GM11168 (cell line): ENCODE data around the gene COX5A.
"Not testable (repeated sequence)": the region's sequence is repeated elsewhere in the genome, so short reads cannot be mapped to it uniquely, and the experiment has no call there.

Source experiments
- in situ Hi-C: fragments of 300-500 bp; cut with MboI; formaldehyde crosslinking; loops from one replicate; pipeline ENCODE4 v1.12.0; 2022; ENCODE audit warnings: low sequenced_read_pairs; ENCODE audit not compliant: unreplicated experiment

The COX5A gene

DNA sequence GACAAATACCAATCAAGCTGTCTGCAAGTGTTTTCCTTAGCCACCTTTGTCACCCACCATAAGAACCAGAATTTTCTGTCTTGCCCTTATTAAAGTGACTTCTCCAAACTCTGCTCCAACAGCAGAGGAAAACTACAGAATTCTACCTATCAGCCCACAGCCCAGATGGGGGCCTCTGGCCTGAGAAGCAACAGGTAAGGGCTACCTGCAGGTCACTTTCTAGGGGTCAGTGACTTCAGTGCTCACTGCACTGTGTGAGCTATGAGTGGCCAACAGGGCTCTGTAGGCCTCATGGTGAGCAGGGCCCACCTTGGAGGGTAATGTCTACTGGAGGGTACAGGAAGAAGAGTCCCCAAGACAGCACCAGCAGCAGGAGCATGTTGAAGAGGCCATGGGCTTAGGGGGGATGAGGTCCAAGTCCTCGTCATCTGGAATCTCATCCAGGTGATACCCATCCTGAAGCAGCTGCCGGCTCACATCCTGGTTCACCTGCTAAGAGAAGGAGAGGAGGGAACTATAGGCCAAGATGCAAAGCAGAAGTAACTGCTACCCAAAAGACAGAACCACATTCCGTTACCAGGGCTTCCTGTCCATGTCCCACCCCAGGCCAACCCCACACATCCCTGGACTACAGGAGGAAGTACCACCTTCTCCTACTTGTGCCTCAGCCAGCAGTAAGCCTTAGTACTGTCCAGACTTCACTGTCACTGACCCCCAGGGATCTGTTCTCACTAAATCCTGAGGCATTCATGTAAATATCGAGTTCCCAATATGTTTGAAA, 35.4 kb downstream of the COX5A start:
- in situ Hi-C loops, result no loop called here

DNA sequence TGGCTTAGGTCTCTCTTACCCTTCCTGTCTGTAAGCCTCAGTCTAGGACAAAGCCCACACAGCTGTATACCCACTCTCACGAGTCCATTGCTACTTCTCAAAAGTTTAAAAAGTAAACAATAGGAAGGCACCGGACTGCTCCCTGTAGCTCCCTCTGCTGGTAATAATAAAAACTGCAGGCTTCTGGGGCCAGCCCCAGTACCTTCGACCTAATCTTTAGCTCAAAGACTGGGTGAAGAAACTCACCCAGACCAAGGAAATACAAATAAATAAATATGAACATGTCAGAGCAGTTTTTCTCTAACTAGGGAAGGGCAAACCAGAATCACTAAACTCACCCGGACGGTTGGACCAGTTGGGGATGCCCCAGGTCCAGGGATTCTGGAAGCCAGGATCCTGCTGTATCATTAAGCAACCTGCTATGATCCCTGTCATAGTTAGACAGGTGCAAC, 36.2 kb downstream of the COX5A start:
- in situ Hi-C loops, result no loop called here

DNA sequence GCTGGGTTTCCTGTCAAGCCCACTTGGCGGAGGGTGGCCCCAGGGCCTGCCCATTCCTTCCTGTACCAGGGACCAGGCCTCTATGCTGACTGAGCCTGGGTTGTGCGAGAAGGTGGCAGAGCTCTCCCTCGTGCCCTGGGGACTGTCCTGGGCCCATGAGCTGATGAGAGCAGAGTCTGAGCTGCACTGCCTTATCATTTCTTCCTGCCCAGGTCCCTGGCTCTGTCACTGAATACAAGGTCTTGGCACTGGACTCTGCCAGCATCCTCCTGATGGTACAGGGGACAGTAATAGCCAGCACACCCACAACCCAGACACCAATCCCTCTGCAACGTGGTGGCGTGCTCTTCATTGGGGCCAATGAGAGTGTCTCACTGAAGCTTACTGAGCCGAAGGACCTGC, 40.6 kb downstream of the COX5A start:
- in situ Hi-C loops, result no loop called here

DNA sequence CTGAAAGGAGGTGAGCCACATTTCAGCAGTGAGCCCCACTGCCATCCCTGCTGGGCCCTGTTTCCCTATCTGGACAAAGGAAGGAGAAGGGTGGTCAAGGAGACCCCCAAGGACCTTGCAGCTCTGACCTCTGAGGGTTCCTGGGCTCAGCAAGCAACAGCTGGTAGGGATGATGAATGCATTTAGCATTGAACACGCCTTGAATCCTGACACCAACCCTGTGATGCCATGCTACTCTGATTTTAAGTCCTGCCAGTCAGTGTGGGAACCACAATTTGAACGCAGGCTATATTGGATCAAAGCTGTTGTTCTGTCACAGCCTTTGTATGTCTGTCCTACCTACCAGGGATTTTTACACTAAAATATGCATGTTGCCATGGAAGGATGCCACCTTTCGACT, 41.6 kb downstream of the COX5A start:
- in situ Hi-C loops, result no loop called here

DNA sequence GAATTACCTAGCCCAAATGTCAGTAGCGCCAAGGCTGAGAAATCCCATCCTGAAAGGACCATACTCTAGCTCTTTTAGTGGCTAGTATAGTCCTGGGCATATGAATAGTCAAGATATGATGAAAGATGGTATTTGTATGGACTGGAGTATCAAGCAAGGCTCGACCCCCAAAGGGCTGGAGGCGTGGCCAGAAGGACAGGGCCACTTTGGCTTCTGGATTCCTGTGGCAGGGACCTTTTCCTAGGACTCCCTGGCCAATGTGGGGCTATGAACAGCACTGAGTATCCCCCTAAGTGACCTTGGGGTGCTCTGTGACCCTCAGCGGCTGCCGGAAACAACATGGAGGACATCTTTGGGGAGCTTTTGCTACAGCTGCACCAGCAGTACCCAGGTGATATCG, 42.0 kb downstream of the COX5A start:
- in situ Hi-C loops, result no loop called here

DNA sequence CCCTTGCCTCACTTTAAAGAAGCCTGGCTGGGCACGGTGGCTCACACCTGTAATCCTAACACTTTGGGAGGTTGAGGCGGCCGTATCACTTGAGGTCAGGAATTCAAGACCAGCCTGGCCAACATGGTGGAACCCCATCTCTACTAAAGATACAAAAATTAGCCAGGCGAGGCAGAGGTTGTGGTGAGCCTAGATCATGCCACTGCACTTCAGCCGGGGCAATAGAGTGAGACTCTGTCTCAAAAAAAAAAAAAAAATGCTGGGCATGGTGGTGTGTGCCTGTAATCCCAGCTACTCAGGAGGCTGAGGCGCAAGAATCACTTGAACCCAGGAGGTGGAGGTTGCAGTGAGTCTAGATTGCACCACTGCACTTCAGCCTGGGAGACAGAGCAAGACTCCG, 43.5 kb downstream of the COX5A start:
- in situ Hi-C loops, result not testable (repeated sequence)

DNA sequence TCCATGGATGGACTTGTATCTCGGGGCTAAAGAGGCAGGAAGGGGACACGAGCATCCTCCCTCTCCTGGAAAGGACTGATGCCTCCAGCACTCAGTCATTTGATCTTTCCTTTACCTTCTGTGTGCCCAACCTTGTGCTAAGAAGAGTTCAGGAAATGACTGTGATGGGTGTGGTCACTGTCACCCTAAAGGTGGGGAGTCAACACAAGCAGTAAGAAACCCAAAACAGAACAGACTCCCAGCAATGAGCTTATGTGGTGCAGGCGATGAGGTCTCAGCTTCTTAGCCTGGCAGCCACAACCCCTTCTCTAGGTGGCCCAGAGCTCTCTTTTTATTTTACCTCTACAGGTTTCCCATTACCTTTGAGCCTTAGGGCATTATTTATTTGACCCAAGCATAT, 44.2 kb downstream of the COX5A start:
- in situ Hi-C loops, result no loop called here

DNA sequence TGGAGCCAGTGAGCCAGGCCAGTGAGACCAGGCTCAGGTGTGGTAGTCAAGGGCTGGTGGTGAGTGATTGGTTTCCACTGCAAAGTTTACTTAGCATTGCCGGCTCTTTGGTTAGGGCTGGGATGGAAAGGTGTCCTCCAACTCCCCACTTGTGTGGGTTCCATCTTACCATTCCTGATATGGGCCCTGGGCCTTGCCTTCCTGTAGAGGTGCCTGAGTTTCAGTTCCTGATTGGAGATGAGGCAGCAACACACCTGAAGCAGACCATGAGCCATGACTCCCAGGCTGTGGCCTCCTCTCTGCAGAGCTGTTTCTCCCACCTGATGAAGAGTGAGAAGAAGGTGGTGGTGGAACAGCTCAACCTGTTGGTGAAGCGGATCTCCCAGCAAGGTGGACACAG, 44.9 kb downstream of the COX5A start:
- in situ Hi-C loops, result no loop called here

DNA sequence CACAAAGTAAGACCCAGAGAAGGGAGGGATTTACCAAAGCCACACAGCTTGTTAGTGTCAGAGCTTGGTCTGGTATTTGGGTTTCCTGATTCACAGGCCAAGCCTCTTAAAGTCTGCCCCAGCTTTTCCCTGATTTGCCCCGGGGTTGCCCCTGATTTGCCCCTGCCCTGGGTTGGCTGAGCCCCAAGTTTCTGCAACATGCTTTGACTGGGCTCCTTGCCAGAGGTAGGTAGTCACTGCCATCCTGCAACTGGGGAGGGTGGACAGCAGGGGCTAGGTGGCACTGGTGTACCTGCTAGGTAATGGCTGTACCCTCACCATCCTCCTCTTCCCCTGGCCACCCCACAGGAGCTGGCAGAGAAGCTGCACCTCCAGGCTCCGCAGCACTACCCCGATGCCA, 45.6 kb downstream of the COX5A start:
- in situ Hi-C loops, result no loop called here

DNA sequence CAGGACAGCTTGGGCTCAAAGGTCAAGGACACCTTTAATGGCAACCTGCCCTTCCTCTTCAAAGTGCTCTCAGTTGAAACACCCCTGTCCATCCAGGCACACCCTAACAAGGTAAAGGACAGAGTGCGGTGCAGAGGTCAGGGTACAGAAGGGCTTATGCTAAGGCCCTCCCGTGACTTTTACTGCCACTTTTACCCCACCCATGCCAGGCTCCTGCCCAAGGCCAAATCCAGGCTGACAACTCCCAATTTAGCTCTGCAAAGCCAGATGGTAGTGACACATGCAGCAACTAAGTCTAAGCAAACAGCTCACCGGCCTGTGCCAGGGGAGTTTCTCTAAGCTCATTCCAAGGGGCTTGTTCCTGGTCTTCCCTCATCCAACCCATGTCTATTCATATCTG, 46.4 kb downstream of the COX5A start:
- in situ Hi-C loops, result no loop called here

DNA sequence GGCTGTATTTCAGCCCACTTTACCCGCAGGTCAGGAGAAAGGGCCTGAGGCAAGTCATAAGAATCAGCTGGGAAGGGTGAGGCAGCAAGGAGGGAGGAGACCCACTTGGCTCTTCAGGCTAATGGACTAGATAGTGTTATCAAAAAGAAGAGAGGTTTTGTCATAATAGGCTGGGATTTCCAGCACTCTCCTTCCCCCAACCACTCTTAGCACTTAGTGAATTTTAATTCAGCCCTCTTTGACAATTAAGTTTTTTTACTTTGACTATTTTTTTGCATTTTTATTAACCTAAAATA, 47.3 kb downstream of the COX5A start:
- in situ Hi-C loops, result no loop called here

DNA sequence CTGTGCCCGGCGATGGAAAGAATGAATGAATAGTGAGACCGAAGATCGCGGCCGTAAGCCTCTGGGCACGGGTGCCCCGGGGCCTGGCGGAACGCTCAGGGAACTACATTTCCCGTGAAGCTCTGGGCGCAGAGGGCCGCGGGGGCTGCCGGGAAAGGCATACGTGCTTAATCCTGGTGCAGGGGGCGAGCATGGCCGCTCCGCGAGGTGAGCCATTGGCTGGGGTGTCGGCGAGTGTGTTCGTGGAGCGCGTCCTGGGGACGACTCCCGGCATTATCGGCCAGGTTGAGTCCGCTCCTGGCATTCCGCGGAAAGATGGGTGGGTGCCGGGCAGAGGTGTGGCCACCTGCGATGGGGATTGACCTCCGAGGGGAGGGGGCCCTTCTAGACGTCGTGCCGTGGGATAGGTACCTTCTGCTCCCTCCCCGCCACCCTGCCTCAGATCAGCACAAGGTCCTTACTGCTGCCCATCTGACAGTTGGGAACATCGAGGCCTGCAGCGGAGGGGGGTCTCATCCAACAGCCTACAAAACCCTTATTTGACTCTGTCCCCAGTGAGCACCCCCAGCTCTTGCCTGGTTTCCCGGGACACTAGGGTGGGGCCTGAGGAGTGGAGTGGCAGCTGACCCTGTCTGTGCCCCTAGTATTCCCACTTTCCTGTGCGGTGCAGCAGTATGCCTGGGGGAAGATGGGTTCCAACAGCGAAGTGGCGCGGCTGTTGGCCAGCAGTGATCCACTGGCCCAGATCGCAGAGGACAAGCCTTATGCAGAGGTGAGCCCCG, 47.8 kb downstream of the COX5A start, which contains the start of gene MPI:
Gene MPI (plus strand): TSS at position 160 of the 782 bp plus-strand sequence. CDS start 32 bp downstream, at position 192.
- in situ Hi-C loops, result no loop called here

DNA sequence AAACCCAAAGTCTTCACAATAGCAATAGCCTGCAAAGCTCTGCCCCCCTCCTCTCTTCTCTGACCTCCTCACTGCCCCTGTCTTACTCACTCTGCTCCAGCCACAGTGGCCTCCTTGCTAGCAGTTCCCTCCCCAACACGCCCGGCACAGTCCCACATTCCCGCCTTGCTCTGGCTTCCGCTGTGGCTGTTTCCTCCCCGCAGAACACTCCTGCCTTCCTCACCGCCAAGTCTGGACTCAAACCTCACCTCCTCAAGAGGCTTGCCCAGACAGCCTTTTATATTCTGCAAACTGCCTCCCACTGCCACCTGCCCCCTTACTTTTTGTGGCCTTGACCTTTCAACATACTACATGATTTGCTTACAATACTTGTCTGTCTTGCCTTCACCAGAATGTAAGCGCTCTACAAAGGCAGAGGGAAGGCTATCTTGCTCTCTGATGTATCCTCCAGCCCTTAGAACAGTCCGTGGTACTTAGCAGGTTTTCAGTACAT, 48.4 kb downstream of the COX5A start:
- in situ Hi-C loops, result no loop called here

DNA sequence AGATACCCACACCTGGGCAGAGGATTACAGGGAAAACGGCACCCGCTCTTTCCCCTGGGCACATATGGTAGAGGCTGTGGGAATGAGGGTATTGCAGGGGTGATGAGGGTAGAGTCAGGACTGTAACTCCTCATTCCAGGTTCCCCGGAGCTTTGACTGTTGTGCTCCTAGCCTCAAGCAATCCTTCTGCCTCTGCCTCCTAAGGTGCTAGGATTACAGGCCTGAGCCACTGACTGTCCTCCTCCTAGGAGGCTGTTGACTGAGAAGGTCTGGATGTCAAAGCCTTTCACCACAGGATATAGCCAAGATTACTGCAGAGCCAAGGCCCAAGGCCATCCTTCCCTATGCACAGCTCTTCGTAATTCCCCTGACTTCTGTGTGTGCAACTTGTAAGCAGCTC, 49.2 kb downstream of the COX5A start:
- in situ Hi-C loops, result no loop called here

DNA sequence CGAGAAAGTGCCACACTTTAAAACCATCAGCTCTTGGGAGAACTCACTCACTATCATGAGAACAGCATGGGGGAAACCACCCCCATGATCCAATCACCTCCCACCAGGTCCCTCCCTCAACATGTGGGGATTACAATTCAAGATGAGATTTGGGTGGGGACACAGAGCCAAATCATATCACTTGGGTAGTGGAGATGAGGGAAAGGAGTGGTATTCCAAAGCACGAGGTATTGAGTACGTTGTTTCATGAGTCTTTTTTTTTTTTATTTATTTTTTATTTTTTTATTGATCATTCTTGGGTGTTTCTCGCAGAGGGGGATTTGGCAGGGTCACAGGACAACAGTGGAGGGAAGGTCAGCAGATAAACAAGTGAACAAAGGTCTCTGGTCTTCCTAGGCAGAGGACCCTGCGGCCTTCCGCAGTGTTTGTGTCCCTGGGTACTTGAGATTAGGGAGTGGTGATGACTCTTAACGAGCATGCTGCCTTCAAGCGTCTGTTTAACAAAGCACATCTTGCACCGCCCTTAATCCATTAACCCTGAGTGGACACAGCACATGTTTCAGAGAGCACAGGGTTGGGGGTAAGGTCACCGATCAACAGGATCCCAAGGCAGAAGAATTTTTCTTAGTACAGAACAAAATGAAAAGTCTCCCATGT, 50.2 kb downstream of the COX5A start:
- in situ Hi-C loops, result not testable (repeated sequence)

DNA sequence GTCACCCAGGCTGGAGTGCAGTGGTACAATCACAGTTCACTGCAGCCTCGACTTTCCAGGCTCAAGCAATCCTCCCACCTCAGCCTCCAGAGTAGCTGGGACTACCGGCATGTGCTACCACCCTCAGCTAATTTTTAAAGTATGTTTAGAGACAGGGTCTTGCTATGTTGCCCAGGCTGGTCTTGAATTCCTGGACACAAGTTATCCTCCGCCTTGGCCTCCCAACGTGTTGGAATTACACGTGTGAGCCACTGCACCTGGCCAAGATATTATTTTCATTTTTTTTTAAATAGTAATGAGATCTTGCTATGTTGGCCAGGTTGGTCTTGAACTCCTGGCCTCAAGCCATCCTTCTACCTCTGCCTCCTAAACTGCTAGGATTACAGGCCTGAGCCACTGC, 52.4 kb downstream of the COX5A start:
- in situ Hi-C loops, result no loop called here

DNA sequence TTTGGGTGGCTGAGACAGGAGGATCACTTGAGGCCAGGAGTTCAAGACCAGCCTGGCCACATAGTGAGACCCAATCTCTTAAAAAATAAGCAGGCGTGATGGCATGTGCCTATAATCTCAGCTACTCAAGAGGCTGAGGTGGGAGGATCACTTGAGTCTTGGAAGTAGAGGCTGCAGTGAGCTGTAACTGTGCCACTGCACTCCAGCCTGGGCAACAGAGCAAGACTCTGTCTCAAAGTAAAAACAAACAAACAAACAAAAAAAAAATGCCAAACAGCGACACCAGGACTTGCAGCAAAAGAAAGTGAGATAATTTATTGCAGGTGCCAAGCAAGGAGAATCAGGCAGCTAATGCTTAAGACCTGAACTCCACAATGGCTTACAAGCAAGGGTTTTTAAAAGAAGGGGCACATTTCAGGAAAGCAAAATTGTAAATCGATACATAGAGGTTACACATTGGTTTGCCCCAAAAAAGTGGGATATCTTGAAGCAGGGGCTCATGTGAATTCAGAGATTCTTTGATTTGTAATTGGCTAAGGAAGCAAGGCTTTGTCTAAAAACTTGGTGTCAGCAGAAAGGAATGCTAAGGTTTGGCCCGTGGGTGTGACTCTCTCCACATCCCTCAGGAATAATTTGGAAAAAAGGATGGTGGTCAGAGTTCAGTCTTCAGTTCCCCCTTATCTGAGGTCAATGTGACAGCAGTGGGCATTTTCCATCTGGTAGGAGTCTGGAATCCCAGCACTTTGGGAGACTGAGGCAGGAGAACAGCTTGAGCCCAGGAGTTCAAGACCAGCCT, 53.2 kb downstream of the COX5A start:
- in situ Hi-C loops, result no loop called here

DNA sequence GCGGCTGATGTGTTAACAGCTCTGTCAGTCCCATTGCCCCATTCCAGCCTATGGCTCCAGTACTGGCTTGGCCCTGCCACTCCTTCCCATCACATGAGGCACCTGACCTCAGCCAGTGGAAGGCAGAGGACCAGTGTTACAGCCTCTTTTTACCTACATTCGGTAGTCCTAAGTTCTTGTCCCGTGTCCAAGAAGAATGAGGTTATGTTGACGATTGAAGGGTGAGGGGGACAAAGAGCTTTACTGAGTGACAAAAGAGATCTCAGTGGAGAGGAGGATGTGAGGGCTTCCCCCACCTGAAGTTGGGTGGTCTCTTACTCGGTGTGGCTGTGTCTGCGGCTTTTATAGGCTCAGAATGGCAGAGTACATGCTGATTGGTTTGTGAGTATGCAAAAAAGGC, 55.3 kb downstream of the COX5A start:
- in situ Hi-C loops, result no loop called here

DNA sequence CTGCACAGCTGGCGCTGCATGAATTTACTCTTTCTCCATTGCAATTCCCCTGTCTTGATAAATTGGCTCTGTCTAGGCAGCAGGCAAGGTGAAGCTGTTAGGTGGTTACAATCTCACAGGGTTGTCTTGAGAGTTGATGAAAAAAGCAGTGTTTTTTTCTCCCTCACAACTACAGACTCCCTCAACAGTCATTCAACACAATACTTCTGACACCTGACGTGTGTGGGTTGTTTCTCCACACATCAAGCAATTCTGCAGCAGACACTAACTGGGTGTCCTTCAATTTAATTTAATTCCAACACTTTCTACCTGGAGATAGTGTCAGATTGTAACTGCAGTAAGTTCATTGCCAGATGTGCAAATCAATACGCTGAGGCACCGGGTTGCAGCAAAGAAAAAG, 59.6 kb downstream of the COX5A start:
- in situ Hi-C loops, result no loop called here

DNA sequence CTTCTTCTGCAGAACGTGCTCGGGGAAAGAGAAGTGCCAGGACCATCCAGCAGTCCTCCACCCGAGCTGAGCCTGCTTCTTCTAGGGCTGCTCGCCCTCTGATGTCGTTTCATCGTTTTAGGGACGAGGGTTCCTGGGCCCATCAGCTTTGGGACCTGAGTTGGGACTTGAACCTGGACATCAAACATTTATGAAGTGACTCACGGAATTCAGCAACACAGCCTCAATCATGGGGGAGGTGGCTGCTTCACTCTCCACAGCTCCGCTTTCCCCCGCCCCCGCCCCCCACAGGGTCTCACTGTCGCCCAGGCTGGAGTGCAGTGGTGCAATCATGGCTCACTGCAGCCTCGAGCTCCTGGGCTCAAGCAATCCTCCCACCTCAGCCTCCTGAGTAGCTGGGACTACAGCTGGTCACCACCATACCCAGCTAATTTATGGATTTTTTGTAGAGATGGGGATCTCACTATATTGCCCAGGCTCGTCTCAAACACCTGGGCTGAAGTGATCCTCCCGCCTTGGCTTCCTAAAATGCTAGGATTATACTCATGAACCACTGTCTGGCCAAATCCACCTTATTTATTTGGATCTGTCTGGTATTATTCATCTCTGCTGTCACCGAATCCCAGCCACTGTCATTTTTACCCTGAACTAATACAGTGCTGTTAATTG, 64.0 kb downstream of the COX5A start:
- in situ Hi-C loops, result no loop called here
